ENCODE measurements around the gene ANKRD13A.

ANKRD13A gene

GRCh38 chr12:110023059-110023980, 24.1 kb downstream of the ANKRD13A start:
- Histone ChIP-seq H3K27me3 (replicated peaks; ENCODE audit: control insufficient read depth, insufficient read depth, low read length) (no peaks in the 10 kb centered on the region), H3K4me3 (replicated peaks; ENCODE audit: low read depth, low read length) (no peak overlapping the region), H3K36me3 (ENCODE audit: control insufficient read depth, insufficient read depth, low read length) (peaks cover 27% of the 10 kb centered on the region)
- no peak for DNase-seq (ENCODE audit: extremely low read depth, insufficient read length)
- TF ChIP-seq CTCF (IDR thresholded peaks at IDR 0.05; ENCODE audit: insufficient read depth, low read length, poor library complexity, severe bottlenecking) = no peak

GRCh38 chr12:110024051-110024450, 24.8 kb downstream of the ANKRD13A start:
- H3K4me3 ChIP-seq (replicated peaks; ENCODE audit: low read depth, low read length) = no peak overlapping the region
- no peak for DNase-seq (ENCODE audit: extremely low read depth, insufficient read length)
- no peak for TF ChIP-seq CTCF (IDR thresholded peaks at IDR 0.05; ENCODE audit: insufficient read depth, low read length, poor library complexity, severe bottlenecking)
- H3K36me3 ChIP-seq (ENCODE audit: control insufficient read depth, insufficient read depth, low read length) = peaks cover 24% of the 10 kb centered on the region
- no peaks in the 10 kb centered on the region for H3K27me3 ChIP-seq (replicated peaks; ENCODE audit: control insufficient read depth, insufficient read depth, low read length)

GRCh38 chr12:110028323-110028722, 29.1 kb downstream of the ANKRD13A start:
- Histone ChIP-seq H3K36me3 (ENCODE audit: control insufficient read depth, insufficient read depth, low read length) (peaks cover 13% of the 10 kb centered on the region), H3K27me3 (replicated peaks; ENCODE audit: control insufficient read depth, insufficient read depth, low read length) (no peaks in the 10 kb centered on the region), H3K4me3 (replicated peaks; ENCODE audit: low read depth, low read length) (no peak overlapping the region)
- DNase-seq (ENCODE audit: extremely low read depth, insufficient read length) = no peak
- no peak for TF ChIP-seq CTCF (IDR thresholded peaks at IDR 0.05; ENCODE audit: insufficient read depth, low read length, poor library complexity, severe bottlenecking)

GRCh38 chr12:110029290-110029815, 30.1 kb downstream of the ANKRD13A start:
- no peaks in the 10 kb centered on the region for H3K27me3 ChIP-seq (replicated peaks; ENCODE audit: control insufficient read depth, insufficient read depth, low read length)
- no peak for DNase-seq (ENCODE audit: extremely low read depth, insufficient read length)
- H3K36me3 ChIP-seq (ENCODE audit: control insufficient read depth, insufficient read depth, low read length) = peaks cover 14% of the 10 kb centered on the region
- H3K4me3 ChIP-seq (replicated peaks; ENCODE audit: low read depth, low read length) = no peak overlapping the region
- TF ChIP-seq CTCF (IDR thresholded peaks at IDR 0.05; ENCODE audit: insufficient read depth, low read length, poor library complexity, severe bottlenecking) = no peak

GRCh38 chr12:110033888-110034287, 34.7 kb downstream of the ANKRD13A start:
- no peak for TF ChIP-seq CTCF (IDR thresholded peaks at IDR 0.05; ENCODE audit: insufficient read depth, low read length, poor library complexity, severe bottlenecking)
- H3K36me3 ChIP-seq (ENCODE audit: control insufficient read depth, insufficient read depth, low read length) = peaks cover 20% of the 10 kb centered on the region

More at GRCh38 chr12:110033888-110034287, 34.7 kb downstream of the ANKRD13A start:
- no peak for DNase-seq (ENCODE audit: extremely low read depth, insufficient read length)
- Histone ChIP-seq H3K27me3 (replicated peaks; ENCODE audit: control insufficient read depth, insufficient read depth, low read length) (no peaks in the 10 kb centered on the region), H3K4me3 (replicated peaks; ENCODE audit: low read depth, low read length) (no peak overlapping the region)
